ENCODE results near the gene LRIG1. TPM values are rescaled to one million over a fixed set of nuclear protein-coding genes. Genes with fewer than 3 reads are reported as not detected.

Gene LRIG1
- total RNA-seq, 1 experiment from 2014 or later: 14.6 TPM

DNA sequence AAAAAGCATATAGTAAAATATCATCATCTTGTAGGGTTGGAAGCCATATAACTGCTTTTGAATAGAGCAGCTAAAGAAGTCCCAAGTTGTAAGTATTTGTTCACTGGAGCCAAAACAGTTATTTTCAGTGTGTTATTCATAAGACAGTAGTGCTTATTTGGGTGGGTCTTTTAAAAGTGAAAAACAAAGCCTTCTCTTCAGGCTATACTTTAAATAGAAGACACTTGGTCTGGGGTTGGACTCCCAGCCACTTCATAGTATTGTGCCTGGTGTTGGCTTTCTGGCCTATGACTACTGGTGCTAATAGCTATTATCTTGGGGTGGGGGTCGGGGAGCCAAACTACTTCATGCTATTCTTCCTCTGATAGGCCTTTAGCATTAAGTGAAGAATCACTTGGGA lies 144.8 kb downstream of the LRIG1 start:
- DNase-seq (ENCODE audit: low read depth): no peak

DNA sequence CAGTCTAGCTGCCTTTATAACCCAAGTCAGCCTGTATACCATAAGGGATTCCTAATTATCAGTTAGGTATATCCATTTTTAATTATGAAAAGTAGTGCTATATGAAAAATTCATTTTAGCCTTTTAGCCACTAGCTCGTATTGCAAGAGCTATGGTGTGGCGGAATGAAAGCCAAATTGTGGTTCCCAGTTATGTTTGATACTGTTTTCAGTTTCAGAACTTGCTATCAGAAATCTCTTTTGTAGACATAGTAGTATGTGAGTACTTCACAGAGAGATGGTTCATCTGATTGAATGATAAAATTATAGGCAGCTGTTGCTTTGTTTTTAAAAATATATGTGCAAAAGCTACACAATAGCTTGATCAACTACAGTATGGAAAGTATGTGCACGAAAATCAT lies 145.4 kb downstream of the LRIG1 start:
- no peak for DNase-seq (ENCODE audit: low read depth)

DNA sequence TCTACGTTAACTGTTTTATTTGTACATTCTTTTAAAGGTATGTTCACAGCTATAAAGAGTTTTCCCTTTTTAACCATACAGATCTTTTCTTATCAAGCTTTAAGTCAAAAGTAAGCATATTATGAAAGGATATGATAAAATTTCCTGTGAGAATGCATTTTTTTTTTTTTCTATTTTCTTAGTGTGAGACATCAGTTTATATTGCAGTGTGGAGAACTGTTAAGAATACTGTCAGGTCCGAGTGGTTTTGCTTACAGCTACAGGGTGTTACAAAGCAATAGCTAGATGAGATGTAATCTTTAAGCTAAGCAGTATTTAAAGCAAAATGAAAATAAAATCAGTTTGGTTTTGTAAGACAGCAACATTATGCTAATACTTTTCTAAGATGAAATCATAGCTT lies 146.8 kb downstream of the LRIG1 start:
- no peak for DNase-seq (ENCODE audit: low read depth)

DNA sequence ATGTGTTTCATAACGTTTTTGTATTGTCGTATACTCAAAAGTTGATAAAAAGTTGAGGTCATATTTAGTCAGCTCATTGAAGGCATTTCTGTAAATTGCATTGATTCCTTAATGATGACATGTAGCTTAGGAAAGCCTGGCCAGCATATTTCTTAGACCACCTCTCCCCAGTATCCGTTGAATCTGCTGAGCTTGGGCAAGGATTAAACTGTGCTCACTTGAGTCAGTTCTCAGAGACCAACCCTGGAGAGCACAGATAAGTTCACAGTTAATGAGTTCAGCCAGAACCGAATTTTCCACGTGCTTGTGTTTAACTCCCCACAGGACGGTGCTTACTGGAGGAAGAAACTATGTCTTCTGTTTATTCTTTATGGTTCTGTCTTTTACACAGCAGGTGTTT lies 147.3 kb downstream of the LRIG1 start:
- DNase-seq (ENCODE audit: low read depth): no peak

DNA sequence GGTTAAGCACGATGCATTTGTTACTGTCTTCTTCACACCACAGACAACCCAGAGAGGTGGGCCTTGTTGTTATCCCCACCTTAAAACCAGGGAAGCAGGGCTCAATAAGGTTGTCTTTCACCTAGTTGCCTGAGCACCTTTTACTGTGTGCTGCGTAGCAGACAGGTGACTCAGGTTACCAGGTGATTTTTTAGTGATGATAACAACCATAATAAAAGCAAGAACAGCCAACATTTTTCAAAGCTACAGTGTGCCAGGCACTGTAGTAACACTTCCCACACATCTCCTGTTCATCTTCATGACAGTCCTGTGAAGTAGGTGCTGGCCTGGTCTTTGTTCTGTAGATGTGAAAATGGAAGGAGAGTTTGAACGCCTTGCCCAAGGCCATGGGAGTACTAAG lies 147.8 kb downstream of the LRIG1 start:
- no peak for DNase-seq (ENCODE audit: low read depth)

DNA sequence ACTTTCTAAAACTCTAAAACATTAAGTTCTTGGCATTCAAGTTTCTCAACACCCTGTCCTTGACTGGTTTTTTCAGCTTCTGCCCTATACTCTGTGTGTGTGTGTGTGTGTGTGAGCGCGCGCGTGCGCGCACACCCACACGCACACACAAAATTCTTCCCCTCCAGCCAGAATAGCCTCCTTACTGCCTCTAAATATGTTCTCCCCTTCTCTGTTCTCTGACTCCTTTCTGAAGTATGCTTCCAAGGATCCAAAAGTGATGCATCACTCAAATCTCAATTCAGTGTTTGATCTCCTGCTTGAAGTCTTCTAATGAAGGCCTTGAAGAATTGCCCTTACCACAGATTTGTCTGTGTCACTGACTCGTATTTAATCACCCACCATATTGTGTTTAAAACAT lies 150.2 kb downstream of the LRIG1 start:
- no peak for DNase-seq (ENCODE audit: low read depth)

DNA sequence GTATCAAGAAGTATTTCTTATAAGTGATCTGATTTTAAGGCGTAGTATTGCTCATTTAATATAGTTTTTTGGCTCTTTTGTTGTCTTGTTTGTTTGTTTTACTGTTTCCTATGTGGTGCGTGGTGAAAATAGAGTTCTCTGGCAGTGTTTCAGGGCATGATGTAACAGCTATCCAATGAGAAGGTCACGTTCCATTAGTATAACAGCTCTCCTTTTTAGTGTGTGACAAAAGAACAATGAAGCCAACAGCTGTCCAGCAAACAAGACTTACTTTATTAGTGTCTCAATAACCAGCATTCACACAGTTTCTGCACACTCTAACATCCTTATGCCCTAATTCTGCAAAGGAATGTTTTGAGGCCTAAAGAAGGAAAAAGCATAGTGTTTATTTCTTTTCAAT lies 152.1 kb downstream of the LRIG1 start:
- no peak for DNase-seq (ENCODE audit: low read depth)

DNA sequence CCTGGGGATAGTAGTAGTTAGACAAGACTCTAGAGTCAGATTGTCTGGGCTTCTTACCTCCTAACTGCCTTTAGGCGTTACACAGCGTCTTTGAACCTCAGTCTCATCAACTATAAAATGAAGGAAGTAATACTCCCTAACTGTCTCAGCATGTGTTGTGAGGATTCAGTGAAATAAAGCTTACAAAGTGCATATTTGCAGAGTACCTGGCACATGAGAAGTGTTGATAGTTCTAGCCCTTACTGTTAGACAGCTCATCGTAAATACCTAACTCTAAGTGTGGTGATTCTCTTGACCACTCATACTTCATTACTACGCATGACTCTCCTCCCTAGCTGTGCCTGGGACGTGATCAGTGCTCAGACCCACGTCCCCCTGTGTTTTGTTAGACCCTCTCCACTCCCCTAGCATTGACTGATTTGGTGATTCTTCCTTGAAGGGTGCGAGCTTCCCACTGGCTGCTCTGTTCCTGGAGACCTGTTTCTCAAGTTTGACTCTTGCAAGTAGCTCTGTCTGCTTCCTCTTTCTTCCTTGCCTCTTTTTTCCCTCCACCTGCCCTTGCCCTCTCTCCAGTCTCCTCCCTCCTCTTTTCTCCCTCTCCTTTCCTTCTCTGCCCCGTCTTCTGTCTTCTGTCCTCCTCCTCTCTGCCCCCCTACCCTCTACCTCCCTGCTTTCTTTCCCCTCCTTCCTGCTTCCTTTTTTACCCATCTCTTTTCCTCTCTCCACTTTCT lies 155.8 kb downstream of the LRIG1 start:
- no peak for DNase-seq (ENCODE audit: low read depth)

DNA sequence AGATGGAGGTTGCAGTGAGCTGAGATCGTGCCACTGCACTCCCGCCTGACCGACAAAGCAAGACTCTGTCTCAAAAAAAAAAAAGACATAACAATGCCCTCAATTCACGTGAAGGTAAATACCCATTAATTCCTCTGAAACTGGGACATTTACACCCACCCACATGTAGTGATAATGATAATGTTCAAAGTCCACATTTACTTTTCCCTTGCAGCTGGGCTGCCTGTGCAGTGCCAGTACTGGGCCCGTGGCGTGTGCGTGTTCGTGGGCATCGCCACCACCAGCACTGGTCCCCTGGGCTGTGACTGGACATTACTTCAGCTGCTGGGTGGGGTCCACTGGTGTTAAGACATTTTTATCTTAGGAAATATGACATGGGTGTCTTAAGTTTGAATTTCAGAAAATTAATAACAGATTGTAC lies 156.4 kb downstream of the LRIG1 start:
- no peak for DNase-seq (ENCODE audit: low read depth)

DNA sequence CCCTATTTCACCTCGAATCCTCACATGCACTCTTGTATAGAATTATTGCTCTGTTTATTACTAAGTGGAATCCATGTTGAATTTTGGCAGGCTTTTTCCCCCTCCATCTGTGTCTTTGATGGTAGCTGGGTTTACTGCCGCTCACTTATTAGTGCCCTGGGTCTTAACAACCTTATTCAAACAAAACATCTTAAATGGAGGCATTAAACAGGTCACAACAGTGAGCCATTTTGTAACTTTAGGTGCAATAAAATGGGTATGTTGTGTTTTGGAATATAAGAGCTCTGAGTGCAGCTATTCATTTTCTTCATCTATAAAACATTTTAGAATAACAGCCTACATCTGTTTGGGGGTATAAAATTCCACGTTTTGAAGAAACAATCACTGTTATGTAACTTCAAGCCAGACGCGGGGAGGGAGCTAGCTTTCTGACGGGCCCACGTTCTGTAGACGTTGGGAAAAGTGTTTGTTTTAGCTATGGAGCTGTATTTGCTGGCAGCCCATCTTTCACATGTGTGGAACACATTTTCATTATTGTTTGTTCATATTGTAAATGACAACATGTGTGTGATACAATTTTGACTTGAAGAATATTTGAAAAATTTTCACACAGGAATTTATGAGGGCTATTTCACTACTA lies 158.0 kb downstream of the LRIG1 start:
- no peak for DNase-seq (ENCODE audit: low read depth)

DNA sequence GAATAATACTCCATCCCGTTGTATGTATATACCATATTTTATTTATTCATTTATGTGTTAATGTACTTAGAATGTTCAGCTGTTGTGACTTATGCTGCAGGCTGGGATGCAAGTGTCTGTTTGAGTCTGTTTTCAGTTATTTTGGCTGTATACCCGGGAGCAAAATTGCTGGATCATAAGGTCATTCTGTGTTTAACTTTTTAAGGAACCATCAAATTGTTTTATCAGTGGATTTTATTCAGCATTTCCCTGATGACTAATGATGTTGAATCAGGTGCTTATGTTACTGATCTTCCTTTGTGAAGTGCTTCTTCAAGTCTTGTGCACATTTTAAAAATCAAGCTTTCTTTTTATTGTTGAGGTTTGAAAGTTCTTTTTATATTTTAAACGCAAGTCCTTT lies 161.9 kb downstream of the LRIG1 start:
- DNase-seq (ENCODE audit: low read depth): peak; percentile 41

DNA sequence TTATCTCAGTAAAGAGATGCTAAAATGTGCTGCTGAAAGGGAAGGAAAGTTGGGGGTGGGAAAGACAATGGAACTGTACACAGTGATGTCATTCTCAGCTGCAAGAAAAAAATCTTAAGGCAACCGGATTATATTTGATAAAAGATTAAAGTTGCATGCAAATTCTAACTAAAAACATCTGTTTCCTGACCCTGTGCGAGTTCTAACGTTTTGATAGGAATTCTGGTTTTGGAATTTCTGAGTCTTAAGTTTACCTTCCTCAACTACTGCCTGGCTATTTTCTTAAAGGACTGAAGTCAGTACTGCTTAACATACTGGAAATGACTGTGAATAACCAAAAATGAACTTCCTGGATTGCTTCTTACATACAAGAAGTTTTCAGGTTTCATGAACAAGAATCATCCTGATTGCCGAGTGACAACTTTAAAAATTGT lies 164.5 kb downstream of the LRIG1 start:
- DNase-seq (ENCODE audit: low read depth): no peak

DNA sequence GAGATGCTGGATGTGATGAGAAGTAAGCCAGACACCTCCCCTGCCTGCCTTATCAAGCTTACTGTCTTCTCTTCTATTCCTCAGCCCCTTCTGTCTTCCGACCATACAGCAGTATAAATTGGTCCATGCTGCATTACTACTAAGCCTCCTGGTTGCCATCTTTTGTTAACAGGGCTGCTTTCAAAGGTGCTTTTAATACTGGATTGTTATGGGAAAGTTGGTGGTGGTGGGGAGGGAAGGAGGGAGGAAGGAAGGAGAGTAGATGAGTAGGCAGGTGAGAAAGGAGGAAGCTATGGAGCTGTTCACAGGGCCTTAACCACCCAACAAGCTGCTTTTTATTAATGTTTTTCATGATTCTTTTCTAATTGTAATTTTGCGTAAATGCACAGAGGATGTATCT lies 165.2 kb downstream of the LRIG1 start:
- DNase-seq (ENCODE audit: low read depth): no peak

Measured in HT1080 (cell line).